HEK293T (cell line): Measurements from ENCODE around the gene NBAS.

Experiments used
- ELF4 ChIP-seq: fragments of 450-650 bp; IDR thresholded peaks from 2 replicates; pipeline ENCODE4 v1.6.1; 2017; ENCODE audit warnings: antibody characterized with exemption
- FOXA1 ChIP-seq: fragments of 450-650 bp; IDR thresholded peaks from 2 replicates; pipeline ENCODE4 v1.6.1; 2016; ENCODE audit warnings: mild to moderate bottlenecking
- FOXM1 ChIP-seq: fragments of 450-650 bp; IDR thresholded peaks from 2 replicates; pipeline ENCODE4 v1.6.1; 2017; ENCODE audit warnings: mild to moderate bottlenecking, borderline replicate concordance
- HDGF ChIP-seq: fragments of 450-650 bp; IDR thresholded peaks from 2 replicates; pipeline ENCODE4 v1.6.1; 2017; ENCODE audit warnings: antibody characterized with exemption, borderline replicate concordance
- PKNOX1 ChIP-seq: fragments of 450-650 bp; IDR thresholded peaks from 2 replicates; pipeline ENCODE4 v1.6.1; 2016
- SP1 ChIP-seq: fragments of 450-650 bp; IDR thresholded peaks from 2 replicates; pipeline ENCODE4 v1.6.1; 2017
- TARDBP ChIP-seq: fragments of 450-650 bp; IDR thresholded peaks from 2 replicates; pipeline ENCODE4 v1.6.1; 2016
- ZNF384 ChIP-seq: fragments of 450-650 bp; IDR thresholded peaks from 2 replicates; pipeline ENCODE4 v1.6.1; 2016

GRCh38 chr2:15383695-15384350 lies 177.3 kb downstream of the NBAS start:
- TF ChIP-seq ELF4 (no peak), FOXA1 (no peak), TARDBP (no peak), FOXM1 (no peak), ZNF384 (no peak), PKNOX1 (no peak), HDGF (no peak), SP1 (no peak)
